HG02938 (cell line): Measurements from ENCODE around the gene GCM1.
"Not testable (repeated sequence)": the region's sequence is repeated elsewhere in the genome, so short reads cannot be mapped to it uniquely, and the experiment has no call there.

Experiments used
- ATAC-seq: cut with Tn5 transposase; IDR thresholded peaks from one replicate; pipeline ENCODE4 v1.9.1; 2021; ENCODE audit warnings: mild to moderate bottlenecking, moderate library complexity; ENCODE audit not compliant: unreplicated experiment

The GCM1 gene, protein sequence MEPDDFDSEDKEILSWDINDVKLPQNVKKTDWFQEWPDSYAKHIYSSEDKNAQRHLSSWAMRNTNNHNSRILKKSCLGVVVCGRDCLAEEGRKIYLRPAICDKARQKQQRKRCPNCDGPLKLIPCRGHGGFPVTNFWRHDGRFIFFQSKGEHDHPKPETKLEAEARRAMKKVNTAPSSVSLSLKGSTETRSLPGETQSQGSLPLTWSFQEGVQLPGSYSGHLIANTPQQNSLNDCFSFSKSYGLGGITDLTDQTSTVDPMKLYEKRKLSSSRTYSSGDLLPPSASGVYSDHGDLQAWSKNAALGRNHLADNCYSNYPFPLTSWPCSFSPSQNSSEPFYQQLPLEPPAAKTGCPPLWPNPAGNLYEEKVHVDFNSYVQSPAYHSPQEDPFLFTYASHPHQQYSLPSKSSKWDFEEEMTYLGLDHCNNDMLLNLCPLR

DNA sequence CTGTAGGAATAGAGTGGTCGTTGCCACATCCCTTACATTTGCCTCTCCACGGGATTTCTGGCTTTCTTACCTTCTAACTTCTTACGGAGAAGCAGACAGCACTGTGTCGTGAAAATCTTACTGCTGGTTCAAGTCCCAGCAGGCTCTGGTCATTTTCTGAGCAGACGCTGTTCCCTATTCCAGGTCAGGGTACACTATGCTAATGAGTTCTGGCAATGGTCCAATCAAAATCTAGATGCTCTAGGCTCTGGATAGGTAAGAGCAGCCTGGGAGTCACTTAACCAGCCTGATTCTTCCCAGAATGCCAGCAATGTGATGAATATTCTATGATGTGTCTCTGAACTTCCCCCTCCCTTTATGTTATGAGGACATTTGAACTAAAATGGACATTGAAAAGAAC lies at the start of gene GCM1:
GCM1 (minus strand) TSS at position 158 of the 400 bp plus-strand sequence. CDS start 3,209 bp downstream, outside the sequence.
- ATAC-seq, result no peak

DNA sequence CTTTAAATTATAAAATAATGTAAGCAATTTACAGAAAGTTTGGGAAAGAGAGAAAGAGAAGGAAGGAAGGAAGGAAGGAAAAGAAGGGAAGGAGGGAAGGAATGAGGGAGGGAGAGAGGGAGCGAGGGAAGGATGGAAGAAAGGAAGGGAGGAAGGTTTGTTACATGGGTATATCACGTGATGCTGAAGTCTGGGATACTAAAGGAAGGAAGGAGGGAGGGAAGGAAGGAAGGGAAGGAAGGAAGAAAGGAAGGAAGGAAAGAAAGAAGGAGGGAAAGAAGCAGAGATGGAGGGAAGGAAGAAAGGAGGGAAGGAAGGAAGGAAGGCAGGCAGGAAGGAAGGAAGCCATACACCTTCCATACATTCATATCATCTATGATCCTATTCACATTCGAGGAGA lies 48.9 kb upstream of the GCM1 start:
- no peak for ATAC-seq

GRCh38 chr6:53195048-53195447 lies 46.4 kb upstream of the GCM1 start:
- ATAC-seq, result no peak

DNA sequence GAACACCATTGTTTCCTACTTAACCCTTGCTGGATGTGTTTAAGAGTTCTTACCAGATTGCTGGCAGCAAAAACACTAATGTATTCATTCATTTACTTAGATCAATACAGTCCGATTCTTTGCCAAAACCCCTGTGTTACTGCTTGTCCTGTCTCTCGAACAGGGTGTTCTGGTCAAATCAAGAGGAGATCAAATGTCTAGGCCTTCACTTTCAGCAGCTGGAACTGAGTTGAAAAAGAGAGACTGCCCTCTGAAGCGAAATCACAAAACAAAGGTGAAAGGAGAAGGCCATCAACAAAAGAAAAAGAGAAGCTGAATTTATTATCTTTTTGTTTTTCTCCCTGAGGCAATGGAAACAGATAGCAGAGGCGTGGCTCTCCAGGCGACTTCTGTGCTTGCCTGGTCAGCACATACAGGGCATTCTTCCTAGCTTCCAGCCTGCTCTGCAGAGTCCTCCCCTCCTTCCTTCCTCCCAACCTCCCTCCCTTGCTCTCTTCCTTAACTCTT lies 44.1 kb upstream of the GCM1 start:
- no peak for ATAC-seq

DNA sequence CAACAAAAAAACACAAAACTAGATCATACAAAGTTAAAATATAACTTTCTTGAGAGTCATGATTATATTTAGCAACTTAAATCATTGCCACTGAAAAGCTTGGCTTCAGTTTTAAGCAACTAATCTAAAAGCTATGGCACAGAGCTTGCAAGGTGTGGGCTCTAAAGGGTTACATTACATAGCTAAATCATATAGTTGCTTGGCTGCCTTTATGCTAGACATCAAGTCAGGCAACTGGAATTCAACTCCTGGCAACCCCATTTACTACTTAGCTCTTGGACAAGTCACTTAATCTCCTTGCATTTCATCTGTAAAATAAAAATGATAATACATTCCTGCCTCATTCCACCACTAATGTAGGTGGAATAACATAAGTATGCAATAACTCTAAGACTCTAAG lies 40.9 kb upstream of the GCM1 start:
- ATAC-seq, result no peak

DNA sequence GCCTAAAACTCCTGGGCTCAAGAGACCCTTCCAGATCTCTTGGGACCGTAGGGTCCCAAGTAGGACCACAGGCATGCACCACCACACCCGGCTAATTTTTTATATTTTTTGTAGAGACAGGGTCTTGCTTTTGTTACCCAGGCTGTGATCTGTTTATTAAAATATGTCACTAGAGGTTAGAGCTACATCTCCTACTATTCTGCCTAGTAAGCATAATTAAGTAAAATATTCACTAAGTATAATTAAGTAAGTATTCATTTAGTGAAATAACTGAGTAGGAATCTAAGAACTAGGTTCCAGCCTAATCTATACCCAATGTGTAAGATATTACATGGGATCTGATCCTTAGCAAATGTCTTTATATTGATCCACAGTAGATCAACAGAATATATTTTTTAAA lies 40.2 kb upstream of the GCM1 start:
- no peak for ATAC-seq

GRCh38 chr6:53180678-53181077 lies 32.0 kb upstream of the GCM1 start:
- no peak for ATAC-seq

DNA sequence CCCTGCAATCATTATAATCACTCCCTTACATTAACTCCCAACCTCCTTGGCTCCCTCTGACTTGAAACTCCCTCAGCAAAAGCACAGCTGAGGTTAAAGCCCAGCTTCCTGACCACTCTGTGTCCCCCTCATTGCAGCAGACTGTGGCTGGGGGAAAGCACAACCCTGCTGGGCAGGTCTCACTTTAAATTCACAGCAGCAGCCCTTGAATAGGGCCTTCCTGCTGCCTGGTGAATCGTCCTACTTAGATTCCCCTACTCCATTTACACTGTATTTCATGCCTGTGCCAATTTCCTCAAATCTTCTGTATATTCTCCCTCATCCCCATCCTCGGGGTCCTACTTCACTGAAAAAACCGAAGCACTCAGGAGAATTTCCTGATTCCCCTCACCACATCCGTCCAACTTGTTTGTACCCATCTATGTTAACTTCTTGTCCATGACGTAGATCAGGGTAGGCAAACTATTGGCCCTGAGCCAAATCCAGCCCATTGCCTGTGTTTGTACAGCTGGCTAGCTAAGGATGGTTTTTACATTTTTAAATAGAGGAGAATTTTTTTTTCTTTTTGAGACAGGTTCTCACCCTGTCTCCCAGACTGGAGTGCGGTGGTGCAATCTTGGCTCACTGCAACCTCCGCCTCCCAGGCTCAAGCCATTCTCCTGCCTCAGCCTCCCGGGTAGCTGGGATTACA lies 31.5 kb upstream of the GCM1 start:
- ATAC-seq, result no peak

GRCh38 chr6:53178837-53179432 lies 30.3 kb upstream of the GCM1 start:
- ATAC-seq, result no peak

GRCh38 chr6:53175027-53175426 lies 26.4 kb upstream of the GCM1 start:
- no peak for ATAC-seq

DNA sequence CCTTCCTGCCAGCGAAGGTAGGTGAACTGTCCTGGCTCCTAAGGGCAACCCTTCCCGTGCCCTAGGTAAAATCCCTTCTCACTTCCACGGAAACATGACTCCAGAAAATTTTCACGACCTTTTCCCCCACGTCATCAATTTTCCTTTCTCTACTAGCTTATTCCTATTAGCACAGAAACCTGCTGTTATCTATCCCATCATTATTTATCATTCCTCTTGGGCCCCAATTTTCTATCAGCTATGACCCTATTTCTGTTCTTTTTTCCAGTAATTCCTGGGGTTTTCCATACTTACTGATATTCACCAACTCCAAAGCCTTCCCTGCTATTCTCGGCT lies 23.8 kb upstream of the GCM1 start:
- no peak for ATAC-seq

- no peak for ATAC-seq
Observed at GRCh38 chr6:53171605-53172467, 23.2 kb upstream of the GCM1 start.

DNA sequence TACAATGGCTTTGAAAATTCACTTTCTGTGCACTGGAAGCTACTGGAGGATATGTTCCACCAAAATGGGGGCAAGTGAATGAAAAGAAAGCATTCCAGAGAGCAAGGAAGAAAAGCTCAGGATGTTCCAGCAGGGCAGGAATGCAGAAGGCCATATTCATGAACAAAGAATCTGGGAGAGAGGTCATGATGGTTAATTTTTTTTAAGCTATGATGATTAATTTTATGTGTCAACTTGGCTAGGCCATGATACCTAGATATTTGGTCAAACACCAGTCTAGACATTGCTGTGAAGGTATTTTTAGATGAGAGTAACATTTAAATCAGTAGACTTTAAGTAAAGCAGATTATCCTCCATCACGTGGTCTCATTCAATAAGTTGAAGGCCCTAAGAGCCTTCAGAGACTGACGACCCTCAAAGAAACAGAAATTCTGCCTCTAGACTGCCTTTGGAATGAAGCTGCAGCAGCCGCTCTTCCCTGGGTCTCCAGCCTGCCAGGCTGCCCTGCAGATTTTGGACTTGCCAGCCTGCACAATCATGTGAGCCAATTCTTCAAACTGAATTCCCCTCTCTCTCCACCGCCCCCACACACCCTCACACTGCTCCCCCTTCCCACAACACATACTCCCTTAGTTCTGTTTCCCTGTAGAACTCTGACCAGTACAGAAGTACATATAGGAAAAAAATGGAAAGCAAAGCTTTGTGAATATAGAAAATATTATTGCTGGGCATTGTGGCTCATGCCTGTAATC lies 20.1 kb upstream of the GCM1 start:
- no peak for ATAC-seq

- no peak for ATAC-seq
Observed at GRCh38 chr6:53165293-53165692, 16.7 kb upstream of the GCM1 start.

- ATAC-seq, result no peak
Observed at GRCh38 chr6:53162606-53163005, 14.0 kb upstream of the GCM1 start.

DNA sequence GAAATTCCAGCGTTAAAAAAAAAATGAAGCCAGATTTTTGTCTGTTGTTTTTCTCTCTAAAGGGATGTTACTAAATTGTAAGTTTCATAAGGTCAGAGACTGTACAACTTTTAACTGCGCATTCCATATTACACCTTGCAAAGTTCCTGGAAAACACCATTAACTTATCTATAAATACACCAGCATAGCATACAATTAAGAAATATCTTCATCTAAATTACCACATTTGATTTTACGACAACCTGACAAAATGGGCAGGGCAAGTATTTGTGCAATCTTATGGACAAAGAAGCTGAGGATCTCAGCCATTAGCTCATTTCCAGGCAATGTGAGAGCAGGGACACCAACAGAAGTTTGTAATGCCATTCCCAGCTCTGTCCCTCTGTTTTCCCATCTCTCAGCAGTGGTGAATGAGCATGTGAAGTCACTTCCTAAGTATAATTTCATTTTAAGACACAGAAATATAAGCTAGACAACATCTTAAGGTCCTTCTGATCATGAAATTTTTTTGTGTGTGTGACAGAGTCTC lies 12.9 kb upstream of the GCM1 start:
- no peak for ATAC-seq

DNA sequence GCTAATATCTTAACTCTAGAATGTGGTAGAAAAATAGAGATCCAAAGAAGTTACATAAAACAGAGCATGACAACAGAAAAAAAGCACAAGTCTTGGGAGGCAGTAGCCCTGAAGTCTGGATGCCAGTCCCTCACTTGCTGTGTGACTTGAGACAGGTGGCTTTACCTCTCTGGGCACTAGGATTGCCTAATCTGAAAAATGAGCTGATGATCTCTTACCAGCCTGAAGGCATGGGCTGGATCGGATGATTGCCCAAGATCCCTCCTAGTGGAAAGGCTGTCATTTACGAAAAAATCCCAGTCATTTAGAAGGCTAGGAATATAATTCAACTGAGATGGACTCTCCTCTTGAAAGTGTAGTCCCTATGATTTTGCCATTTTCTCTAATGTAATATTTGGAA lies 10.9 kb upstream of the GCM1 start:
- ATAC-seq, result no peak

DNA sequence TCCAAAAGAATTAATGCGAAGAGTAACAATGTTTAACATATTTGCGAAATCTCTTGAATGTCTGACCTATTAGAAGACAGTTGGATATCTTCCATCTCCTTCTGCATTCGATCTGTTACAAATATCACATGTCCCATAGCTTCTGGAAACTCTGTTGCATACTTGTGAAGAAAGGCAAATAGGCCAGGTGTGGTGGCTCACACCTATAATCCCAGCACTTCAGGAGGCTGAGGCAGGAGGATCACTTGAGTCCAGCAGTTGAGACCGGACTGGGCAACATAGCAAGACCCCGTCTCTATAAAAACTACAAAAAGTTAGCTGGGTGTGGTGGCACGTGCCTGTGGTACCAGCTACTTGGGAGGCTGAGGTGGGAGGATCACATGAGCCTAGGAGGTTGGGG lies 9.4 kb upstream of the GCM1 start:
- not testable (repeated sequence) for ATAC-seq

DNA sequence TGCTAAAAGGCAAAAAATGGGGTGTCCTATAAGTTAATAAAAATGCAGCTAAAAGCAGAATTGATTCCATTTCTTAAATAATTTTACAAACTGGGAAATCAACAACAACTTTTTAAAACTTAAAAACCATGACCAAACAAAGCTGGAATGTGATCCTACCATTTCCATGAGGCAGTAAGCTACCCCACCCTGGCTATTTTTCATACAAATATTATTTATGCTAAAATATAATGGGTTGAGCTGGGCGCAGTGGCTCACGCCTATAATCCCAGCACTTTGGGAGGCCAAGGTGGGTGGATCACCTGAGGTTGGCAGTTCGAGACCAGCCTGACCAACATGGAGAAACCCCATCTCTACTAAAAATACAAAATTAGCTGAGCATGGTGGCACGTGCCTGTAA lies 6.6 kb upstream of the GCM1 start:
- ATAC-seq, result not testable (repeated sequence)

GRCh38 chr6:53154794-53155193 lies 6.2 kb upstream of the GCM1 start:
- ATAC-seq, result no peak
